Stimulated activated naive CD4-positive, alpha-beta T cell (primary cell): ENCODE measurements around the gene PCNX1.

ENCODE experiments used
- DNase-seq, 6 experiments: peaks; one replicate each; lab custom pipeline; 2025; lab: John Stamatoyannopoulos, UW

PCNX1 gene

GRCh38 chr14:71078500-71078899 lies 171.2 kb downstream of the PCNX1 start:
- DNase-seq = no peak

- no peak for DNase-seq
Observed at GRCh38 chr14:71086567-71086966, 179.3 kb downstream of the PCNX1 start.

GRCh38 chr14:71089971-71090370 lies 182.7 kb downstream of the PCNX1 start:
- DNase-seq = no peak

- DNase-seq = no peak
Observed at GRCh38 chr14:71094722-71095121, 187.5 kb downstream of the PCNX1 start.

GRCh38 chr14:71096947-71097346 lies 189.7 kb downstream of the PCNX1 start:
- no peak for DNase-seq

- DNase-seq = peak in 2 of 6 experiments; percentile 35 to 45
Observed at GRCh38 chr14:71103662-71104484, 196.6 kb downstream of the PCNX1 start.

- DNase-seq = no peak
Observed at GRCh38 chr14:71105177-71105576, 197.9 kb downstream of the PCNX1 start.

GRCh38 chr14:71107921-71108320 lies 200.7 kb downstream of the PCNX1 start:
- DNase-seq = no peak

- DNase-seq = no peak
Observed at GRCh38 chr14:71108398-71109119, 201.3 kb downstream of the PCNX1 start.

- no peak for DNase-seq
Observed at GRCh38 chr14:71113376-71113775, 206.1 kb downstream of the PCNX1 start.

- DNase-seq = no peak
Observed at GRCh38 chr14:71114565-71114964, 207.3 kb downstream of the PCNX1 start.

- no peak for DNase-seq
Observed at GRCh38 chr14:71115306-71115705, 208.0 kb downstream of the PCNX1 start.

GRCh38 chr14:71115821-71116567 lies 208.7 kb downstream of the PCNX1 start:
- no peak for DNase-seq

- no peak for DNase-seq
Observed at GRCh38 chr14:71116568-71117122, 209.4 kb downstream of the PCNX1 start.

GRCh38 chr14:71117839-71118743 lies 210.8 kb downstream of the PCNX1 start:
- DNase-seq = no peak

GRCh38 chr14:71119075-71119474 lies 211.8 kb downstream of the PCNX1 start:
- DNase-seq = no peak

- no peak for DNase-seq
Observed at GRCh38 chr14:71119832-71120231, 212.6 kb downstream of the PCNX1 start.

- no peak for DNase-seq
Observed at GRCh38 chr14:71121001-71121400, 213.7 kb downstream of the PCNX1 start.

GRCh38 chr14:71121711-71122110 lies 214.5 kb downstream of the PCNX1 start:
- DNase-seq = no peak

- DNase-seq = no peak
Observed at GRCh38 chr14:71122866-71123565, 215.8 kb downstream of the PCNX1 start.
